ENCODE measurements around the gene PRSS57. TPM values are rescaled to one million over a fixed set of nuclear protein-coding genes. Genes with fewer than 3 reads are reported as not detected.

Gene PRSS57
- total and polyA plus RNA-seq, 2 of the 4 experiments (the other 2 are of a cell fraction), result not detected

GRCh38 chr19:640606-641189, 54.6 kb downstream of the PRSS57 start:
- no peak for ATAC-seq (ENCODE audit: low read depth)
- intact Hi-C loops (cut with micrococcal nuclease), result no loop called here
- no peak overlapping the region for H2AK9ac ChIP-seq (replicated peaks; ENCODE audit: low read depth, low read length, poor library complexity)
- H2AFZ ChIP-seq (replicated peaks; ENCODE audit: low read length, poor library complexity), result no peak overlapping the region
- no peaks in the 10 kb centered on the region; a peak in 1 of 4 replicates for H3K79me1 ChIP-seq (ENCODE audit: low read depth in 1 of 2, low read length in 2 of 2)
- WGBS, 2 experiments (ENCODE audit: extremely low coverage in 2 of 2, insufficient read length in 1 of 2), result 98% methylated on average over 9 of the region's 31 CpGs; no CpG with 5 or more reads in 1 of the 2 experiments
- dilution Hi-C loops (cut with HindIII; ENCODE audit: low sequenced_read_pairs, unreplicated experiment), result no loop called here
- H3K4ac ChIP-seq (ENCODE audit: low read depth, low read length), result no peak overlapping the region
- POLR2A ChIA-PET (ENCODE audit: unreplicated experiment), result no interaction called here
- in situ Hi-C loops (cut with MboI; ENCODE audit: low sequenced_read_pairs), result no loop called here
- no peak overlapping the region for H3K27ac ChIP-seq (ENCODE audit: insufficient read depth, low read length)
- H3K56ac ChIP-seq (ENCODE audit: extremely low read depth, insufficient read depth, low read length), result no peak overlapping the region
- no peak overlapping the region for H2AK5ac ChIP-seq (ENCODE audit: low read depth, low read length)
- no peak overlapping the region for H4K8ac ChIP-seq (ENCODE audit: low read depth in 2 of 2, low read length in 2 of 2)
- no peak overlapping the region for H3K23ac ChIP-seq (ENCODE audit: low read depth, low read length)
- no peak for TF ChIP-seq BHLHE40 (IDR thresholded peaks at IDR 0.05; ENCODE audit: low read depth, low read length)
- TF ChIP-seq RAD21 (IDR thresholded peaks at IDR 0.05; ENCODE audit: low read length), result no peak
- TF ChIP-seq ELK1 (IDR thresholded peaks at IDR 0.05; ENCODE audit: borderline replicate concordance, low read depth, low read length), result no peak
- TF ChIP-seq RCOR1 (IDR thresholded peaks at IDR 0.05; ENCODE audit: insufficient replicate concordance, low read length), result no peak
- TF ChIP-seq CHD1 (IDR thresholded peaks at IDR 0.05; ENCODE audit: low read depth, low read length), result no peak
- TF ChIP-seq FOS (IDR thresholded peaks at IDR 0.05; ENCODE audit: low read depth, low read length), result no peak
- no peak for TF ChIP-seq MAZ (IDR thresholded peaks at IDR 0.05; ENCODE audit: borderline replicate concordance, low read depth, low read length)
- no peak overlapping the region for H3K4me3 ChIP-seq (ENCODE audit: insufficient read depth, low read depth, low read length)
- H3K18ac ChIP-seq (ENCODE audit: low read depth, low read length), result no peak overlapping the region
- no peak overlapping the region for H2BK120ac ChIP-seq (ENCODE audit: low read depth, low read length)
- no peak overlapping the region for H3K9ac ChIP-seq (ENCODE audit: low read depth, low read length)
- H2BK15ac ChIP-seq (ENCODE audit: low read depth, low read length), result no peak overlapping the region
- H4K20me1 ChIP-seq (ENCODE audit: insufficient read depth, low read length), result no peaks in the 10 kb centered on the region; the same call in 1 of the 2 replicates
- no peak overlapping the region for H4K5ac ChIP-seq (ENCODE audit: low read depth, low read length)
- no peak overlapping the region for H2BK5ac ChIP-seq (ENCODE audit: low read depth, low read length, poor library complexity, severe bottlenecking)
- no peaks in the 10 kb centered on the region for H3K27me3 ChIP-seq (ENCODE audit: control insufficient read depth, insufficient read depth, low read length)
- H4K91ac ChIP-seq (ENCODE audit: insufficient read depth, low read depth, low read length), result no peak overlapping the region
- H3K4me1 ChIP-seq (ENCODE audit: control insufficient read depth, insufficient read depth, low read length), result peaks cover 3% of the 10 kb centered on the region
- peaks cover 8% of the 10 kb centered on the region for H3K36me3 ChIP-seq (ENCODE audit: control insufficient read depth, insufficient read depth, low read length)
- no TSS peak for BruUV-seq (replicated peaks)
- H3K9me1 ChIP-seq (ENCODE audit: insufficient read depth, low read length), result no peaks in the 10 kb centered on the region
- no peak overlapping the region for H2BK20ac ChIP-seq (ENCODE audit: low read depth, low read length)
- H3K14ac ChIP-seq (replicated peaks; ENCODE audit: low read depth, low read length), result no peak overlapping the region
- no peak overlapping the region for H3K4me2 ChIP-seq (ENCODE audit: low read depth, low read length)
- no peaks in the 10 kb centered on the region for H3K9me3 ChIP-seq (ENCODE audit: control insufficient read depth, insufficient read depth, low read length)
- no peak for DNase-seq
- CTCF ChIA-PET, result no interaction called here

All from IMR-90 (cell line).